ENCODE measurements around the gene C1QTNF7.

DNA sequence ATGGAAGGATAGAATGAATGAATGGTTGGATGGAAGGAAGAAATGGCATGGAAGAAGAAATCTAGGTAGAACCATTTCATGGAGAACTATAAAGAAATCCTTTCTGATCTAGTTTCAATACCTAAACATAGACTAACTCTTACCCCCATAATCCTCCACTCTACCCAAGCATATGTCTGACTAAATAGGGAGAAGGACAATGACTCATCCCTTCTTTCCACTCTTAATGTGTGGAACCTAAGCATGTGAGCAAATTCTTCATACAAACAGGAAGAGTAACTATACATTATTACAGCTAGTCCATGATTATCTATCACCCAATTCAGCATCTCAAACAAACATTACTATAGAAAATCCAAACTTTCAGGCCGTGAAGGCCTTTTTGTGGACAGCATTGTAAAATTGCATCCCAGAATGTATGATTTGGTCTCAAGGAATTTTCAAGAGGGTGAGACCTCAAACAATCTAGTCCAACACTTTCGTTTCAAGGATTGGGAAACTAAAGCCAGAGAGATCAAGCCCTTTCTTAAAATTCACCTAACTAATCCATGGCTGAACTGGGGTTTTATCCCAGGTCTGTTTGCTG is 11.2 kb downstream of the C1QTNF7 start:
- TF ChIP-seq, protein P1, sequence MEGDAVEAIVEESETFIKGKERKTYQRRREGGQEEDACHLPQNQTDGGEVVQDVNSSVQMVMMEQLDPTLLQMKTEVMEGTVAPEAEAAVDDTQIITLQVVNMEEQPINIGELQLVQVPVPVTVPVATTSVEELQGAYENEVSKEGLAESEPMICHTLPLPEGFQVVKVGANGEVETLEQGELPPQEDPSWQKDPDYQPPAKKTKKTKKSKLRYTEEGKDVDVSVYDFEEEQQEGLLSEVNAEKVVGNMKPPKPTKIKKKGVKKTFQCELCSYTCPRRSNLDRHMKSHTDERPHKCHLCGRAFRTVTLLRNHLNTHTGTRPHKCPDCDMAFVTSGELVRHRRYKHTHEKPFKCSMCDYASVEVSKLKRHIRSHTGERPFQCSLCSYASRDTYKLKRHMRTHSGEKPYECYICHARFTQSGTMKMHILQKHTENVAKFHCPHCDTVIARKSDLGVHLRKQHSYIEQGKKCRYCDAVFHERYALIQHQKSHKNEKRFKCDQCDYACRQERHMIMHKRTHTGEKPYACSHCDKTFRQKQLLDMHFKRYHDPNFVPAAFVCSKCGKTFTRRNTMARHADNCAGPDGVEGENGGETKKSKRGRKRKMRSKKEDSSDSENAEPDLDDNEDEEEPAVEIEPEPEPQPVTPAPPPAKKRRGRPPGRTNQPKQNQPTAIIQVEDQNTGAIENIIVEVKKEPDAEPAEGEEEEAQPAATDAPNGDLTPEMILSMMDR (IDR thresholded peaks at IDR 0.05): no peak
- TF ChIP-seq POLR2A (IDR thresholded peaks at IDR 0.05) (no peak), EP300 (IDR thresholded peaks at IDR 0.05; ENCODE audit: low read depth) (no peak)
